GM23338 (cell line): ENCODE data around the gene RPF1.

Experiments
- CTCF ChIP-seq, 2 experiments: fragments of 200-600 bp in 1 of 2; sonication (generic) in 1 of 2; conservative IDR thresholded peaks; 2 replicates each; pipeline versions ENCODE4 v1.5.1 to v1.6.1; 2016 to 2017; ENCODE audit warnings: antibody characterized with exemption in 2 of 2, low read depth in 2 of 2, mild to moderate bottlenecking in 2 of 2, moderate library complexity in 1 of 2
- EZH2 ChIP-seq: fragments of 200-600 bp; sonication (generic); IDR thresholded peaks from one replicate; pipeline ENCODE4 v1.8.0; 2017; ENCODE audit warnings: antibody characterized with exemption, mild to moderate bottlenecking, low read depth; ENCODE audit not compliant: unreplicated experiment
- EZH2phosphoT487 ChIP-seq: fragments of 200-600 bp; sonication (generic); IDR thresholded peaks from one replicate; pipeline ENCODE4 v1.8.1; 2018; ENCODE audit warnings: antibody characterized with exemption; ENCODE audit not compliant: unreplicated experiment
- POLR2AphosphoS5 ChIP-seq: IDR thresholded peaks from 2 replicates; pipeline ENCODE4 v1.6.1; 2016; ENCODE audit warnings: antibody characterized with exemption, low read depth
- REST ChIP-seq: IDR thresholded peaks from one replicate; pipeline ENCODE4 v1.6.1; 2018; ENCODE audit warnings: antibody characterized with exemption; ENCODE audit not compliant: unreplicated experiment
- ZNF114 ChIP-seq: fragments of 250-450 bp; sonication (Bioruptor Pico); IDR thresholded peaks from 2 replicates; pipeline ENCODE4 v1.5.0; 2020; ENCODE audit warnings: mild to moderate bottlenecking, moderate library complexity

- TF ChIP-seq CTCF (conservative IDR thresholded peaks at IDR 0.05; ENCODE audit: low read depth in 2 of 2) (no peak), REST (no peak), ZNF114 (no peak), EZH2phosphoT487 (no peak), POLR2AphosphoS5 (no peak), EZH2 (no peak)
These were observed 11.8 kb upstream of the RPF1 start for GRCh38 chr1:84467298-84467697.
